ENCODE measurements around the gene ZFYVE16.
"Not testable (repeated sequence)": the region's sequence is repeated elsewhere in the genome, so short reads cannot be mapped to it uniquely, and the experiment has no call there.

Gene ZFYVE16

GRCh38 chr5:80492741-80493140 is 84.9 kb downstream of the ZFYVE16 start:
- no peak for TF ChIP-seq CTCF (IDR thresholded peaks at IDR 0.05; ENCODE audit: low read depth, low read length)
- H3K4me3 ChIP-seq (ENCODE audit: low read depth, low read length), result no peak overlapping the region

GRCh38 chr5:80493443-80493842 is 85.6 kb downstream of the ZFYVE16 start:
- H3K4me3 ChIP-seq (ENCODE audit: low read depth, low read length), result not testable (repeated sequence)

GRCh38 chr5:80495891-80496290 is 88.0 kb downstream of the ZFYVE16 start:
- no peak for TF ChIP-seq CTCF (IDR thresholded peaks at IDR 0.05; ENCODE audit: low read depth, low read length)
- no peak overlapping the region for H3K4me3 ChIP-seq (ENCODE audit: low read depth, low read length)

GRCh38 chr5:80502800-80503199 is 94.9 kb downstream of the ZFYVE16 start:
- no peak for TF ChIP-seq CTCF (IDR thresholded peaks at IDR 0.05; ENCODE audit: low read depth, low read length)

GRCh38 chr5:80503641-80504040 is 95.8 kb downstream of the ZFYVE16 start:
- TF ChIP-seq CTCF (IDR thresholded peaks at IDR 0.05; ENCODE audit: low read depth, low read length), result no peak
- no peak overlapping the region for H3K4me3 ChIP-seq (ENCODE audit: low read depth, low read length)

More at GRCh38 chr5:80502800-80503199, 94.9 kb downstream of the ZFYVE16 start:
- H3K4me3 ChIP-seq (ENCODE audit: low read depth, low read length), result no peak overlapping the region

GRCh38 chr5:80504833-80505232 is 97.0 kb downstream of the ZFYVE16 start:
- no peak for TF ChIP-seq CTCF (IDR thresholded peaks at IDR 0.05; ENCODE audit: low read depth, low read length)
- H3K4me3 ChIP-seq (ENCODE audit: low read depth, low read length), result no peak overlapping the region

- H3K4me3 ChIP-seq (ENCODE audit: low read depth, low read length), result no peak overlapping the region
- TF ChIP-seq CTCF (IDR thresholded peaks at IDR 0.05; ENCODE audit: low read depth, low read length), result no peak
Observed at GRCh38 chr5:80507663-80508062, 99.8 kb downstream of the ZFYVE16 start.

GRCh38 chr5:80508844-80509243 is 101.0 kb downstream of the ZFYVE16 start:
- TF ChIP-seq CTCF (IDR thresholded peaks at IDR 0.05; ENCODE audit: low read depth, low read length), result no peak
- H3K4me3 ChIP-seq (ENCODE audit: low read depth, low read length), result no peak overlapping the region
